SK-N-SH (cell line): ENCODE data around the gene INSYN2B. TPM values are rescaled to one million over a fixed set of nuclear protein-coding genes. Genes with fewer than 3 reads are reported as not detected.

Experiments
- CTCF ChIA-PET: fragments of 300-600, 350-600 bp; formaldehyde crosslinking; extraction: SDS; loops from one replicate; lab custom pipeline; 2021; lab: Yijun Ruan, JAX
- POLR2A ChIA-PET: fragments of 350-600 bp; sonication (Branson Sonifier 250); formaldehyde crosslinking; extraction: SDS; loops from one replicate; lab custom pipeline; 2020; ENCODE audit warnings: antibody characterized with exemption, inconsistent platforms; lab: Yijun Ruan, JAX
- DNase-seq: peaks from one replicate; pipeline ENCODE4 v3.0.0; 2012
- H2AFZ ChIP-seq: fragments of 200-600 bp; sonication (generic); 2 replicates; pipeline ENCODE4 v1.8.1; 2016; ENCODE audit warnings: antibody characterized with exemption, mild to moderate bottlenecking, low read depth
- H3F3A ChIP-seq: fragments of 200-600 bp; sonication (generic); replicated peaks from 2 replicates; pipeline ENCODE3; 2016; ENCODE audit warnings: antibody characterized with exemption, mild to moderate bottlenecking; ENCODE audit not compliant: insufficient read depth
- H3K27ac ChIP-seq, 2 experiments: fragments of 200-500 bp in 1 of 2; fragments of 200-600 bp in 1 of 2; sonication (Bioruptor generic) in 1 of 2; sonication (generic), shearing (Covaris generic) in 1 of 2; 2 replicates each; pipeline versions ENCODE4 v1.5.1 to v1.6.1; 2014 to 2016; ENCODE audit warnings: low read depth in 2 of 2, inconsistent platforms in 1 of 2, low read length in 1 of 2, mild to moderate bottlenecking in 1 of 2, mixed read lengths in 1 of 2
- H3K27me3 ChIP-seq: fragments of 200-600 bp; sonication (generic), shearing (Covaris generic); 2 replicates; pipeline ENCODE4 v1.6.1; 2016; ENCODE audit warnings: mixed run types; ENCODE audit not compliant: insufficient read depth
- H3K36me3 ChIP-seq, 2 experiments: fragments of 200-500 bp in 1 of 2; fragments of 200-600 bp in 1 of 2; sonication (Bioruptor generic) in 1 of 2; sonication (generic) in 1 of 2; replicated peaks in 1 of 2; 2 replicates each; pipeline versions ENCODE3 to v1.5.1; 2014 to 2016; ENCODE audit warnings: low read length in 1 of 2, mild to moderate bottlenecking in 1 of 2; ENCODE audit not compliant: insufficient read depth in 2 of 2, control insufficient read depth in 1 of 2
- H3K4me1 ChIP-seq, 2 experiments: fragments of 200-500 bp in 1 of 2; fragments of 200-600 bp in 1 of 2; sonication (Bioruptor generic) in 1 of 2; sonication (generic), shearing (Covaris generic) in 1 of 2; 2 replicates each; pipeline versions ENCODE4 v1.5.1 to v1.6.1; 2014 to 2016; ENCODE audit warnings: low read depth in 1 of 2, low read length in 1 of 2, mixed run types in 1 of 2; ENCODE audit not compliant: insufficient read depth in 2 of 2, control insufficient read depth in 1 of 2
- H3K4me2 ChIP-seq: fragments of 200-600 bp; sonication (generic), shearing (Covaris generic); 2 replicates; pipeline ENCODE4 v1.6.1; 2017; ENCODE audit warnings: mixed run types
- H3K4me3 ChIP-seq, 2 experiments: fragments of 200-500 bp in 1 of 2; fragments of 200-600 bp in 1 of 2; sonication (Bioruptor generic) in 1 of 2; sonication (generic), shearing (Covaris generic) in 1 of 2; 2 replicates each; pipeline versions ENCODE4 v1.5.1 to v1.8.1; 2014 to 2016; ENCODE audit warnings: low read depth in 2 of 2, inconsistent platforms in 1 of 2, low read length in 1 of 2, mild to moderate bottlenecking in 1 of 2, mixed read lengths in 1 of 2, moderate library complexity in 1 of 2
- H3K79me2 ChIP-seq: fragments of 200-600 bp; sonication (generic); 2 replicates; pipeline ENCODE4 v1.8.1; 2017; ENCODE audit warnings: mild to moderate bottlenecking; ENCODE audit not compliant: insufficient read depth
- H3K9ac ChIP-seq: fragments of 200-600 bp; sonication (generic); 2 replicates; pipeline ENCODE4 v1.6.1; 2017; ENCODE audit warnings: mixed run types
- H3K9me2 ChIP-seq: fragments of 200-600 bp; sonication (generic); 2 replicates; pipeline ENCODE4 v1.6.1; 2017; ENCODE audit warnings: mixed run types
- H3K9me3 ChIP-seq: fragments of 200-600 bp; sonication (generic); 2 replicates; pipeline ENCODE4 v1.6.1; 2017; ENCODE audit warnings: mixed run types, mild to moderate bottlenecking, moderate library complexity
- H4K20me1 ChIP-seq: fragments of 200-600 bp; sonication (generic); 2 replicates; pipeline ENCODE4 v1.6.1; 2017; ENCODE audit warnings: mild to moderate bottlenecking, mixed run types; ENCODE audit not compliant: insufficient read depth
- CHD2 ChIP-seq: fragments of 150-350 bp; IDR thresholded peaks from 2 replicates; pipeline ENCODE4 v1.6.1; 2018; ENCODE audit warnings: low read length; ENCODE audit not compliant: partially characterized antibody
- ELF1 ChIP-seq: IDR thresholded peaks from 2 replicates; pipeline ENCODE4 v1.4.0; 2012
- EZH2phosphoT487 ChIP-seq: fragments of 200-600 bp; sonication (generic); IDR thresholded peaks from 2 replicates; pipeline ENCODE4 v1.6.1; 2017; ENCODE audit warnings: low read depth, mixed run types, mild to moderate bottlenecking, antibody characterized with exemption, moderate library complexity, borderline replicate concordance
- FOXJ3 ChIP-seq: sonication (generic); formaldehyde crosslinking; IDR thresholded peaks from 2 replicates; pipeline ENCODE4 v1.5.1; 2020; ENCODE audit warnings: mild to moderate bottlenecking, missing genetic modification reagents
- FOXM1 ChIP-seq: IDR thresholded peaks from 2 replicates; pipeline ENCODE4 v1.4.0; 2012; ENCODE audit warnings: low read depth, mild to moderate bottlenecking
- GABPA ChIP-seq: IDR thresholded peaks from 2 replicates; pipeline ENCODE4 v1.4.0; 2012; ENCODE audit warnings: low read depth, mild to moderate bottlenecking
- JUND ChIP-seq: IDR thresholded peaks from 2 replicates; pipeline ENCODE4 v1.4.0; 2012
- MAX ChIP-seq: IDR thresholded peaks from 2 replicates; pipeline ENCODE4 v1.4.0; 2012; ENCODE audit warnings: low read depth
- MEF2A ChIP-seq: IDR thresholded peaks from 2 replicates; pipeline ENCODE4 v1.4.0; 2012; ENCODE audit warnings: low read depth, borderline replicate concordance
- MXI1 ChIP-seq: IDR thresholded peaks from 2 replicates; pipeline ENCODE4 v1.6.1; 2012; ENCODE audit warnings: mild to moderate bottlenecking, low read depth, low read length, improper control_type of control experiment
- NRF1 ChIP-seq: IDR thresholded peaks from 2 replicates; pipeline ENCODE4 v1.6.1; 2012; ENCODE audit warnings: low read depth, mild to moderate bottlenecking, low read length
- PBX3 ChIP-seq: IDR thresholded peaks from 2 replicates; pipeline ENCODE4; 2012
- RAD21 ChIP-seq: IDR thresholded peaks from 2 replicates; pipeline ENCODE4 v1.6.1; 2012; ENCODE audit warnings: mild to moderate bottlenecking, low read length
- REST ChIP-seq: IDR thresholded peaks from 2 replicates; pipeline ENCODE4 v1.6.1; 2012; ENCODE audit warnings: mild to moderate bottlenecking, low read depth, low read length, moderate library complexity
- RXRA ChIP-seq: IDR thresholded peaks from 2 replicates; pipeline ENCODE4 v1.4.0; 2012; ENCODE audit warnings: low read depth, mild to moderate bottlenecking, borderline replicate concordance
- SIN3A ChIP-seq: IDR thresholded peaks from 2 replicates; pipeline ENCODE4 v1.6.1; 2012; ENCODE audit warnings: low read depth, mild to moderate bottlenecking, low read length, moderate library complexity, borderline replicate concordance
- SMC3 ChIP-seq: IDR thresholded peaks from 2 replicates; pipeline ENCODE4 v1.6.1; 2012; ENCODE audit warnings: low read depth, low read length, improper control_type of control experiment
- TAF1 ChIP-seq: IDR thresholded peaks from 2 replicates; pipeline ENCODE4 v1.6.1; 2012; ENCODE audit warnings: low read depth, mild to moderate bottlenecking, low read length, moderate library complexity, borderline replicate concordance
- TCF12 ChIP-seq: IDR thresholded peaks from 2 replicates; pipeline ENCODE4 v1.4.0; 2012
- USF1 ChIP-seq: IDR thresholded peaks from 2 replicates; pipeline ENCODE4 v1.4.0; 2012; ENCODE audit warnings: low read depth, borderline replicate concordance
- WGBS: methylation state at CpG from one replicate; pipeline ENCODE4 v1.1.6; 2017; ENCODE audit warnings: low lambda C conversion rate; 5-methylcytosine and 5-hydroxymethylcytosine counted together
- polyA plus RNA-seq, 3 experiments: library from polyadenylated mRNA; depleted of rRNA; stranded (reverse); fragments of >200 nt; gene quantifications; 2 replicates each; pipeline ENCODE4 v1.2.3, GENCODE V29; 2012

Gene INSYN2B
- polyA plus RNA-seq, 1 of the 3 experiments (the other 2 are of a cell fraction) = 9.2 TPM

- no peak for TF ChIP-seq PBX3
- TF ChIP-seq, all 33 proteins: peak for 0
Observed at GRCh38 chr5:169904508-169904907, 75.8 kb downstream of the INSYN2B start (continued).

- peaks cover 16% of the 10 kb centered on the region; the same call in 1 of the 2 replicates for H3K79me2 ChIP-seq
- CTCF ChIA-PET = no interaction called here
- no peaks in the 10 kb centered on the region for H3K9me3 ChIP-seq
- WGBS = 92% methylated on average over 2 of the region's 2 CpGs
- no peak overlapping the region for H2AFZ ChIP-seq
- no peak overlapping the region for H3K4me3 ChIP-seq
- H3K27ac ChIP-seq = no peak overlapping the region
- POLR2A ChIA-PET = no interaction called here
- no peak for TF ChIP-seq EZH2phosphoT487
- TF ChIP-seq TAF1 = no peak
- TF ChIP-seq USF1 = no peak
- no peak for TF ChIP-seq FOXM1
- TF ChIP-seq CHD2 = no peak
- no peak for TF ChIP-seq PBX3
- no peak for TF ChIP-seq RXRA
- TF ChIP-seq ELF1 = no peak
- TF ChIP-seq JUND = no peak
- no peak for TF ChIP-seq SMC3
- no peak for TF ChIP-seq GABPA
- no peak for TF ChIP-seq MXI1
- no peak for TF ChIP-seq NRF1
- TF ChIP-seq TCF12 = no peak
- TF ChIP-seq FOXJ3 (CRISPR knock-in tag) = no peak
- TF ChIP-seq SIN3A = no peak
- no peak for TF ChIP-seq RAD21
- no peak for TF ChIP-seq REST
- no peak for TF ChIP-seq MAX
- TF ChIP-seq MEF2A = no peak
- peaks cover 0 to 10% of the 10 kb centered on the region in 2 experiments; a peak in 2 of 4 replicates for H3K4me1 ChIP-seq
- H4K20me1 ChIP-seq = no peaks in the 10 kb centered on the region
- no peaks in the 10 kb centered on the region for H3F3A ChIP-seq
- H3K4me2 ChIP-seq = no peak overlapping the region
- no peaks in the 10 kb centered on the region for H3K27me3 ChIP-seq
- no peak overlapping the region for H3K9ac ChIP-seq
- no peaks in the 10 kb centered on the region for H3K9me2 ChIP-seq
- H3K36me3 ChIP-seq = peaks cover 0 to 10% of the 10 kb centered on the region in 2 experiments
- no peak for DNase-seq
Observed at GRCh38 chr5:169904059-169904458, 76.2 kb downstream of the INSYN2B start.
